Suprapubic skin (tissue), 4 donors: ENCODE measurements around the gene CFAP65. TPM values are rescaled to one million over a fixed set of nuclear protein-coding genes. Genes with fewer than 3 reads are reported as not detected.

Experiments used
- DNase-seq, 2 donors: peaks; one replicate each; pipeline ENCODE4 v3.0.0-alpha.2; 2019; ENCODE audit warnings: low spot score in 2 of 2
- H3K27ac ChIP-seq: fragments of 200-600 bp; sonication (generic); one replicate; pipeline ENCODE4 v1.5.1; 2019
- H3K27me3 ChIP-seq: fragments of 200-600 bp; sonication (generic); one replicate; pipeline ENCODE4 v1.5.1; 2019
- H3K36me3 ChIP-seq: fragments of 200-600 bp; sonication (generic); one replicate; pipeline ENCODE4 v1.5.1; 2019
- H3K4me1 ChIP-seq: fragments of 200-600 bp; sonication (generic); one replicate; pipeline ENCODE4 v1.5.1; 2019
- H3K4me3 ChIP-seq: fragments of 200-600 bp; sonication (generic); one replicate; pipeline ENCODE4 v1.5.1; 2019; ENCODE audit warnings: mild to moderate bottlenecking
- H3K9me3 ChIP-seq: fragments of 200-600 bp; sonication (generic); one replicate; pipeline ENCODE4 v1.5.1; 2019
- CTCF ChIP-seq, 2 donors: fragments of 200-600 bp in 1 of 2; fragments of 450-650 bp in 1 of 2; sonication (generic) in 1 of 2; IDR thresholded peaks; one replicate each; pipeline ENCODE4 v1.5.1; 2016 to 2019; ENCODE audit warnings: antibody characterized with exemption in 2 of 2, mild to moderate bottlenecking in 1 of 2, moderate library complexity in 1 of 2
- EP300 ChIP-seq: sonication (generic); formaldehyde crosslinking; IDR thresholded peaks from one replicate; pipeline ENCODE4 v1.6.1; 2017; ENCODE audit warnings: antibody characterized with exemption
- POLR2A ChIP-seq, 2 donors: fragments of 450-650 bp; IDR thresholded peaks; one replicate each; pipeline ENCODE4 v1.6.1; 2017; ENCODE audit warnings: antibody characterized with exemption in 2 of 2, mild to moderate bottlenecking in 2 of 2, moderate library complexity in 2 of 2
- POLR2AphosphoS5 ChIP-seq, 3 donors: sonication (generic); formaldehyde crosslinking; IDR thresholded peaks; one replicate each; pipeline ENCODE4 v1.6.1; 2017; ENCODE audit warnings: antibody characterized with exemption in 3 of 3
- WGBS: methylation state at CpG from one replicate; pipeline ENCODE4 v1.1.5; 2018; 5-methylcytosine and 5-hydroxymethylcytosine counted together
- total RNA-seq, 4 donors: library from RNA; depleted of rRNA; stranded (reverse); fragments of >200 nt; gene quantifications; one replicate each; pipeline ENCODE4 v1.1.0, GENCODE V29; 2016

The CFAP65 gene
- total RNA-seq, 4 donors from 2014 or later: not detected

GRCh38 chr2:219057709-219058540 is 16.6 kb upstream of the CFAP65 start:
- Histone ChIP-seq H3K4me1 (peaks cover 44% of the 10 kb centered on the region), H3K27ac (no peak overlapping the region), H3K9me3 (no peaks in the 10 kb centered on the region), H3K27me3 (peaks cover 89% of the 10 kb centered on the region), H3K36me3 (no peaks in the 10 kb centered on the region), H3K4me3 (no peak overlapping the region)
- TF ChIP-seq POLR2A (IDR thresholded peaks at IDR 0.05) (no peak), CTCF (IDR thresholded peaks at IDR 0.05) (peak; percentile 42 to 72)
- 0% methylated on average over 6 of the region's 52 CpGs for WGBS
- DNase-seq: peak in 1 of 2 donors; percentile 72

GRCh38 chr2:219056896-219057708 is 15.8 kb upstream of the CFAP65 start:
- H3K9me3 ChIP-seq: no peaks in the 10 kb centered on the region
- H3K36me3 ChIP-seq: no peaks in the 10 kb centered on the region
- no peak overlapping the region for H3K27ac ChIP-seq
- peak in 1 of 2 donors; percentile 58 for DNase-seq
- WGBS: 8% methylated on average over 14 of the region's 40 CpGs
- H3K27me3 ChIP-seq: peaks cover 81% of the 10 kb centered on the region
- peaks cover 44% of the 10 kb centered on the region for H3K4me1 ChIP-seq
- TF ChIP-seq POLR2AphosphoS5 (IDR thresholded peaks at IDR 0.05) (no peak), CTCF (IDR thresholded peaks at IDR 0.05) (no peak), EP300 (no peak), POLR2A (IDR thresholded peaks at IDR 0.05) (no peak)
- no peak overlapping the region for H3K4me3 ChIP-seq

- DNase-seq: peak in 1 of 2 donors; percentile 71
- TF ChIP-seq CTCF (IDR thresholded peaks at IDR 0.05): no peak
- TF ChIP-seq POLR2A (IDR thresholded peaks at IDR 0.05): no peak
- no peak for TF ChIP-seq POLR2AphosphoS5 (IDR thresholded peaks at IDR 0.05)
- TF ChIP-seq EP300: no peak
- Histone ChIP-seq H3K4me3 (no peak overlapping the region), H3K4me1 (peaks cover 42% of the 10 kb centered on the region), H3K9me3 (no peaks in the 10 kb centered on the region), H3K36me3 (no peaks in the 10 kb centered on the region), H3K27ac (no peak overlapping the region), H3K27me3 (peaks cover 77% of the 10 kb centered on the region)
- WGBS: 68% methylated on average over 8 of the region's 9 CpGs
Observed at GRCh38 chr2:219056176-219056895, 15.0 kb upstream of the CFAP65 start.

GRCh38 chr2:219054956-219055903 is 13.9 kb upstream of the CFAP65 start:
- H3K27me3 ChIP-seq: peaks cover 76% of the 10 kb centered on the region
- H3K36me3 ChIP-seq: no peaks in the 10 kb centered on the region
- H3K9me3 ChIP-seq: no peaks in the 10 kb centered on the region
- DNase-seq: peak in 1 of 2 donors; percentile 73
- TF ChIP-seq CTCF (IDR thresholded peaks at IDR 0.05) (no peak), EP300 (no peak), POLR2AphosphoS5 (IDR thresholded peaks at IDR 0.05) (no peak), POLR2A (IDR thresholded peaks at IDR 0.05) (no peak)
- no peak overlapping the region for H3K4me3 ChIP-seq
- H3K27ac ChIP-seq: no peak overlapping the region
- WGBS: 89% methylated on average over 11 of the region's 43 CpGs
- peaks cover 31% of the 10 kb centered on the region for H3K4me1 ChIP-seq
